Putamen (tissue), 1 donor: ENCODE results near the gene MAST4.

Experiments used
- DNase-seq: peaks from one replicate; pipeline ENCODE4 v3.0.0-alpha.2; 2016; ENCODE audit warnings: low spot score

Gene MAST4

GRCh38 chr5:66908230-66908629, 312.0 kb downstream of the MAST4 start:
- no peak for DNase-seq

DNA sequence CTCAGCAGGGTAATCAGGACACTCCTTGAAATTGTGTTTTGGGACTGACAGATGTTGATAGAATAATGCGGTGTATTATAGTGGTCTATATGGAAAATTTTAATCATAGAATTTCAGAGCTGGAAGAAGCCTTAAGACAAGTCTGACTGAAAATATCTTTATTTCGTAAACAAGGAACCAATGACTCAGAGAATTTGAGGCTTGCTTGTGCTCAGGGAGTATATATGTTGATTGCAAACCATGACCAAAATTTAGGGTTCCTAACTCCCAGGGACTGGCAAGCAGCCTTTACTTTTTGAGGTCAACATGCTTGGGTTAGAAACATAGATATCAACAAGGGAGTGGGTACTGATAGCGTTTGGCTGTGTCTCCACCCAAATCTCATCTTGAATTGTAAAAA, 313.2 kb downstream of the MAST4 start:
- DNase-seq, result no peak

DNA sequence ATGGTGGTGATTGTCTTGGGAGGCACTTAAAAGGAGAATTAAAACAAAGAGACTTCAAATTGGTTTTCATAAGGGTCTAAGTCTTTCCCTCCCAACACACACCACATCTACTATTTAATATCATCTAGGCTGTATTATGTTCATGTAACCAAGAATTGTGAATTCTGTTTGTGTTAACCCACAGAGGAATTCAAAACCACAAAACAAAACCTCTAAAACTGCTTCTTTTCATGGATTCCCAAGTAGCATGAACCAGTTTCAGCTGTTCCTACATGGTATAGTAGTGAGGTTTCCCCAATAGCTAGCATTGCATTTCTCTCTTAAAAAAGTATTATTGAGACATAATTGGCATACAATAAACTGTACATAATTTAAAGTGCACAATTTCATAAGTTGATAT, 316.6 kb downstream of the MAST4 start:
- DNase-seq, result no peak

DNA sequence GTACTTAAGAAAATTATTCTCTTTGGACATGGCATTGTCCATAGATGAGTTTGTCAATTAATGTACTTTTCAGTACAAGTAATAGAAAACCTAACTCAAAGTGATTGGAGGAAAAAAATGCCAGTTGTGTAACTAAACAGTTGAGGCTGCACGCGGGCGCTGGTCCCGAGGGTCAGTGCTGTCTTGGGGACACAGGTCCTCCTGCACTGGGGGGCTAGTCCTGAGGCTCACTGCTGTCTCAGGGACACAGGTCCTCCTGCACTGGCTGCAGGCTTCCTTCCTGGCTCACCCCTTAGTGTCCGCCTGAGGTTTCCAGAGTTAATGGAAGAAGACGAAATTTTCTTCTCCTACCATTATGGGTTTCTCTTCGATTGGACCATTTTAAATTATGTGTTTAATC, 319.3 kb downstream of the MAST4 start:
- no peak for DNase-seq

DNA sequence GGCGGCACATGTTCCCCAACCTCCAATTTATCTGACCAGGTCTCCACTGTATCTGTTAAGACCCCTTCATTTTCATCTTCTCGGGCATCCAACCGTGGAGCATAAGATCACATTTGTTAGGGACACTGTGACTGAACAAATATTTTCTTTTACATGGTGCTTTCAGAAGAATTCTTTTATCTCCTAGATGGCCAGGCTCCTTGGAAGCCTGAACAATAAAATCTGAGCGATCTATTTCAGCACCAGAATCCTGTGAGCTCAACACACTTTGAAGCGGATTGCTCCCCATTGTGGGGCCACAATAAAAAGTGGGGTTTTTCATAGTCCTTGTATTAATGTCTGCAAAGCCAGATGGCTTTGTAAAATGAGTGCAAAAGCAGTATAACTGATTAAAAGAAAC, 326.7 kb downstream of the MAST4 start:
- no peak for DNase-seq

GRCh38 chr5:66923457-66923856, 327.3 kb downstream of the MAST4 start:
- no peak for DNase-seq

DNA sequence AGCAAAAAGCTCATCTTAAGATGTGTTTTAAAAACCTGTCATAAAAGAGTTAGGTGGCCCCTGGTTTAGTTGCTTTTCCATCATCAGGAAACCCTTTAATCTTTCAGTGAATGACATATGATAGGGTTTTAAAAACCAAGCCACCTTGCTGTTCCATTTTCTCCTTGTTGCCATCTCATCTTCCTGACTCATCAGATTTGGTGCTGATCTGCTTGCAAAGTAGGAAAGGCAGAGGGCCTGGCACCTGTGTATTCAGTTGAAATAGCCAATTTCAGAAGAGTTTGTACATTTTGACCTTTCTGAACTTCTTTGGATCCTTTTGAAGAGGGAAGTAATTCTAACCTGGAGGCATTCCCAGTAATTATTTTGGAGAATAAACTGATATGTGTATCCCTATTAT, 327.7 kb downstream of the MAST4 start:
- no peak for DNase-seq

GRCh38 chr5:66927140-66927539, 330.9 kb downstream of the MAST4 start:
- DNase-seq, result no peak

DNA sequence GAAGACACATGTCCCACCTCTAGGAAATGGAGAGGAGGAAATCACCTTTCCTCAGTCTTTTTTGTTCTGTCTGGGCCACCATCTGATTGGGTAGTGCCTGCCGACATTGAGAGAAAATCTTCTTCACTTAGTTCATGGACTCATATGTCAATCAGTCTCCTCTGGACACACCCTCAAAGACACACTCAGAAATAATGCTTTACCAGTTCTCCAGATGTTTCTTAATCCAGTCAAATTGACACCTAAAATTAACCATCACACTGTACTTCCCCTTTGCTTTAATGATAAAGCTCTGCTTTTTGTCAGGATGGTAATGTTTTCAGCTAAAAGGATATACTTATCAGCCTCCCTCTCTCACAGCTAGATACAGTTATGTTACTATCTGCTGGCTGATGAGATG, 333.1 kb downstream of the MAST4 start:
- DNase-seq, result no peak

DNA sequence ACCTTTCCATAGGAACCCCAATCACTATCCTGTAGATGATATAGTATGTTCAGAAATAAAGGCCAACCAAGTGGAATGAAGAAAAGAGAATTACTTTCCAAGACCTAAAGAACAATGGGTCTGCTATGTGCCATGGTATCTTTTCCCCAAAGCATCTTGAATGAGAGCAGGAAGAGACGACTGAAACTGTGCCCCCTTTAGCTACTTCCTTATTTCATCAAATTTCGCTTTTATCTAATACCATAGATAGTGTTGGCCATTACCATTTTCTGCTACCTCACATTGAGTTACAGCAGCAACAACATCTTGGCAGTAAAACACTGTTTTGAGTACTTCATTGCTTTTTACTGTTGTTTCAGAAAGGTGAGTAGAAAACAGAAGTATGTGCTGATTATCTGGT, 333.8 kb downstream of the MAST4 start:
- DNase-seq, result no peak

- no peak for DNase-seq
Measured at GRCh38 chr5:66931651-66932050, 335.5 kb downstream of the MAST4 start.

DNA sequence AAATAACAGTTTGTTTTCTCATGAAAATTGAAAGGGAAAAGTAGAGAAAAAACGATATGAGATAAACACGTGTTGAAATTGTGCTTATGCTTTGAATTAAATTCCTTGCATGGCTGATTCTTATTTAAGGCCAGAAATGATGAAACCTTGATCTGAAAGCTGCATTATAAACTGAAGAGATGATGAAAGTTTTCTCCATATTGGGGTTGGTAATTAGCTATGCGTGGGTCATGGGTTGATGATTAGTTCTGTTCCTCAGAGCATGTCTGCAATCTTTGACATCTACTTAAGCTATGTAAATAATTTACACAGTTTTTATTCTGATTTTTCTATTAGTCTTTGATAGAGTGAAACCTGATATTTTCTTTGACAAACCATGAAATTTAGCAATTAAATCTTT, 336.3 kb downstream of the MAST4 start:
- no peak for DNase-seq

GRCh38 chr5:66933066-66933465, 336.9 kb downstream of the MAST4 start:
- no peak for DNase-seq

DNA sequence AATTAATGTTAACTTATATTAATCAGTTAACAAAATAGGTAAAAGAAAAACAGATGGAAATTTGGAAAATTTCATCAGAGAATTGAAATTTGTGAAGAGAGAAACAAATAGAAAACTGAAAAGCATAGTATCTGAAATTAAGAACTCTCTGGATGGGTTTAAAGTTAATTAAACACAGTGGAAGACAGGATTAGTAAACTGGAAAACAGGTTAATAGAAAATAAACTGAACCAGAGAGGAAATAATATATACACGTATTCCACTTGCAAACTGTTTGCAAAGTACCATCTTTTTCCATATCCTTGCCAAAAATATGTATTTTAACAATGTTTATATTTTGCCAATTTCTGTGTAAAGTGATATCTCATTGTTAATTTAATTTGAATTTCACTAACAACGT, 342.9 kb downstream of the MAST4 start:
- DNase-seq, result no peak

GRCh38 chr5:66945389-66946349, 349.5 kb downstream of the MAST4 start:
- DNase-seq, result no peak

- DNase-seq, result peak; percentile 58
Measured at GRCh38 chr5:66947458-66947857, 351.3 kb downstream of the MAST4 start.

GRCh38 chr5:66949066-66949465, 352.9 kb downstream of the MAST4 start:
- no peak for DNase-seq

- no peak for DNase-seq
Measured at GRCh38 chr5:66952153-66952552, 356.0 kb downstream of the MAST4 start.

GRCh38 chr5:66956439-66956838, 360.2 kb downstream of the MAST4 start:
- DNase-seq, result no peak

GRCh38 chr5:66958201-66958979, 362.2 kb downstream of the MAST4 start:
- DNase-seq, result no peak

GRCh38 chr5:66958980-66959641, 362.9 kb downstream of the MAST4 start:
- no peak for DNase-seq

- DNase-seq, result no peak
Measured at GRCh38 chr5:66959653-66960052, 363.5 kb downstream of the MAST4 start.
